Femur (tissue), 1 donor: Measurements from ENCODE around the gene PRKAB1.
"Not testable (repeated sequence)": the region's sequence is repeated elsewhere in the genome, so short reads cannot be mapped to it uniquely, and the experiment has no call there.

Experiments
- DNase-seq: peaks from one replicate; pipeline ENCODE4 v3.0.0-alpha.2; 2017

PRKAB1 gene, protein sequence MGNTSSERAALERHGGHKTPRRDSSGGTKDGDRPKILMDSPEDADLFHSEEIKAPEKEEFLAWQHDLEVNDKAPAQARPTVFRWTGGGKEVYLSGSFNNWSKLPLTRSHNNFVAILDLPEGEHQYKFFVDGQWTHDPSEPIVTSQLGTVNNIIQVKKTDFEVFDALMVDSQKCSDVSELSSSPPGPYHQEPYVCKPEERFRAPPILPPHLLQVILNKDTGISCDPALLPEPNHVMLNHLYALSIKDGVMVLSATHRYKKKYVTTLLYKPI

GRCh38 chr12:119667577-119668323, at the start of gene PRKAB1:
Gene PRKAB1, plus strand, starts transcription at chr12:119668133. Its CDS starts 112 bp downstream, at chr12:119668245.
- DNase-seq, result peak; percentile 97

- DNase-seq, result not testable (repeated sequence)
Observed at GRCh38 chr12:119618328-119618896, 49.5 kb upstream of the PRKAB1 start.

DNA sequence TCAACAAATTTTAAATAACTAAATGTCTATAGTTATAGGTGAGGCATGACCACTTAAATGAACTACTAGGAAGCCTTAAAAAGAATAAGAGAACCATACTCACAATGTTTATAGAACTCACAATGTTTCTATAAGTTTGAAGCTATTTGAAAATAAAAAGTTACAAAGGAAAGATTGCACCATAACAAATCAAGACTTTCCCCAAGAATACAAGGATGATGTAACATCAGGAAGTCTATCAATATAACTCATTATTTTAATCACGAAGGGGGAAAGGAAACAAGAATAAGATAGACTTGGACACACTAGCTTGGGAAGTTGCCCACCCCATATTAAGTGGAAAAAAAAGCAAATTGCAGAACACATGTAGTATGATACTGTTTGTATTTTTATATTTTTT, 47.4 kb upstream of the PRKAB1 start:
- DNase-seq, result no peak

GRCh38 chr12:119621878-119622277, 46.1 kb upstream of the PRKAB1 start:
- no peak for DNase-seq

GRCh38 chr12:119624966-119625365, 43.0 kb upstream of the PRKAB1 start:
- no peak for DNase-seq

GRCh38 chr12:119627019-119627643, 40.8 kb upstream of the PRKAB1 start:
- DNase-seq, result no peak

GRCh38 chr12:119627686-119628085, 40.2 kb upstream of the PRKAB1 start:
- no peak for DNase-seq

- no peak for DNase-seq
Observed at GRCh38 chr12:119630223-119630780, 37.6 kb upstream of the PRKAB1 start.

DNA sequence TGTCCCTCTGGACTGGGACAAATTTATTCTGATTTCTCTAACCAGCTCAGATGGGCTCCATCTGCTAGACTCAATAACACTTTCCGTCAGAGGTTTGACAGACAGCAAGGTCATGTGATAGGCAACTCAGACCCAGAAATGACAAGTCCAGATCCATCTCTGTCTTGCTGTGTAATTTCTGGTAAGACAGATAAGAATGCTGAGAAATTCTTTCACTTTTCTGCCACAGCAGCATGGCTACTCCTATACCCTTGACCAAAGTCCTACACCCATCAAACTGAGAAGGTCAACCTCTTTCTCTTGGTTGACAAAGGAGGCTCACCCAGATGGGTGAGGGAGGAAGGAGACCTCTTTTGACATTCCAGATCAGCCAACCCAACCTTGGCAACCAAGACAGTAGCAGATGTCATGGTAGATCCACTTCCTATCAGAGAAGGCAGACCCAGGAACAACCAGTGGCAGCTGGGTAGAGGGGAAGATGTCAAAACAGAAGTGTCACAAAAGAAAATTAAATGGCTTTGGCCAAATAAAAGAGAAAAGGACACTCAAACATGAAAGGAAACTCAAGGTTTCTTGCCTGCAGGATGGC, 36.9 kb upstream of the PRKAB1 start:
- no peak for DNase-seq

DNA sequence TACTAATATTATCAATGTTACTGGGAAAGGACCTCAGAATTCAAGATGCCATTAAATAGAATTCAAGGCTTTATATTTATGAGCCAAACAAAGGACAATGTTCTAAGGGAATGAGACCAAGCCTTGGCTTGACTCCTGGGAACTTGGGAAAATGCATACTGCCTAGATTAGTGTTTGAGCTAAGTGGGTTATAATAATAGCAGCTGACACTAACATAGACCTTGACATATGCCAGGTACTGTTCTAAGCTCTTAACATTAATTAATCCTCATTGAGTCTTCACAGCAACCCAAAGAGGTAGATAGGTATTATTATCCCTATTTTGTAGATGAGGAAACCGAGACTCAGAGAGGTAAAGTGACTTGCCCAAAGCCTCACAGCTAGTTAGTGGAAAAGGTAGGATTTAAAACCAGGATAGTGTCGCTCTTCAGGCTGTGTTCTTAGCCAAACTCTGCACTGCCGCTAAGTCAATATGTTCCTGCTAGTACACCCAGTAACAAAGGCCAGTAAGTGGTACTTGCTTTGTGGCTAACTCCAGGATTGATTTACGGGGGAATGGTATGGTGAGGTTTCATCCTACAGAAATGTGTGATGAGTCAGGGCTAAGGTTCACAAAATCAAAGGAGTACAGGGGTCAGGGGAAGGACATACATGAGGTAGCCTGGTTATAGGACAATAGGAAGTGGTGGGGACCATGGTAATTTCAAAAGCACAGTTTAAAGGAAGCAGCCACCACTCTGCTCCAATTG, 35.8 kb upstream of the PRKAB1 start:
- no peak for DNase-seq

GRCh38 chr12:119634743-119635142, 33.2 kb upstream of the PRKAB1 start:
- no peak for DNase-seq

- no peak for DNase-seq
Observed at GRCh38 chr12:119642986-119643385, 24.9 kb upstream of the PRKAB1 start.

- peak; percentile 26 for DNase-seq
Observed at GRCh38 chr12:119644930-119645329, 23.0 kb upstream of the PRKAB1 start.

- no peak for DNase-seq
Observed at GRCh38 chr12:119645535-119646059, 22.3 kb upstream of the PRKAB1 start.

DNA sequence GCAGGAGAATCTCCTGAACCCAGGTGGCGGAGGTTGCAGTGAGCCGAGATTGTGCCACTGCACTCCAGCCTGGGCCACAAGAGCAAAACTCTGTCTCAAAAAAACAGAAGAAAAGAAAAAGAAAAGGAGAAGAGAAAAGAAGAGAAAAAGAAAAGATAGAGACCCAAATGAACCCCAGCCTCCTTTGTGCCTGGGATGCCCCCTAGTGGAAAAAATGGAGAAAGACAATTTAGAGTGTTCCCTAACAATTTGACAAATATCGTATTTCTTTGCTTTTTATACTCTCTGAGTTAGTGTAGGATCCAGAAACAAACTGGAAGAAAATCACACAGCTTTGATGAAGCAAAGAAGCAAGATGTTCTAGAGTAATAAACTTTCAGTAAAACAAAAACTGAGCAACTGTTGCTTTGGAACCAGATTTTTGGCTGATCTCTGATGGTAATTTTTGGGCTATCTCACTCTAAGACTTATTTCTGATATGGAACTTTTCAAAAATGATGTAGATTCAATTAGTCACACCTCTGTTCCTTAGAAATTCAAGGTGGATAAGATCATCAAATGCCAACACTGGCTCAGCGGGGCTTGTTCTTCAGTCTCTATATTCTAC, 18.6 kb upstream of the PRKAB1 start:
- DNase-seq, result no peak

DNA sequence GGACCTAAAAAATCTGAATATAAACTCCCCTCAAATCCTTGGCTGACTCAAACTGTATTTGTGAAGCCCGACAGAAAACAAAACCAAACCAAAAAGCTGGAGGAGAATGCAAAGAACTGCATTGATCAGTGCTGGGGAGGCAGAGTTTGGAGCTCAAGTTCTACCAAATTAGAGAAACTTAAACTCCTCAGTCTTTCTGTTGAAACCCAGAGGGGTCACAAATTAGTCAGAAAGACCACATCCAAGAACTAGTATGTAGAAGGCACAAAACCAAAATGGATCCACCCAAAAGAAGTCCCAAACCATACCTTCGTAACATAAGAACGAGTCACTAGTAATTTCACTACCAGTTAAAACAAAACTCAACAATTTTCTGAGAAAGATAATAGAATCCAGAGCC, 15.3 kb upstream of the PRKAB1 start:
- no peak for DNase-seq

DNA sequence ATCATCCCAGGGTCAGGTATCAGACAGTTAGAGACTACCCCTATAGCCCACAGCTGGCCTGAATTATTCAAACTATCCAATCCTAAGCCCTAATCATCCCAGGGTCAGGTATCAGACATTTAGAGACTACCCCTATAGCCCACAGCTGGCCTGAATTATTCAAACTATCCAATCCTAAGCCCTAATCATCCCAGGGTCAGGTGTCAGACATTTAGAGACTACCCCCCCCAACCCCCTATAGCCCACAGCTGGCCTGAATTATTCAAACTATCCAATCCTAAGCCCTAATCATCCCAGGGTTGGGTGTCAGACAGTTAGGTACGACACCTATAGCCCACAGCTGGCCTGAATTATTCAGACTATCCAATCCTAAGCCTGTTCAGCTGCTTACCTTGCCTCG, 10.9 kb upstream of the PRKAB1 start:
- DNase-seq, result not testable (repeated sequence)

- not testable (repeated sequence) for DNase-seq
Observed at GRCh38 chr12:119658166-119658565, 9.8 kb upstream of the PRKAB1 start.

- DNase-seq, result no peak
Observed at GRCh38 chr12:119659289-119659897, 8.5 kb upstream of the PRKAB1 start.

DNA sequence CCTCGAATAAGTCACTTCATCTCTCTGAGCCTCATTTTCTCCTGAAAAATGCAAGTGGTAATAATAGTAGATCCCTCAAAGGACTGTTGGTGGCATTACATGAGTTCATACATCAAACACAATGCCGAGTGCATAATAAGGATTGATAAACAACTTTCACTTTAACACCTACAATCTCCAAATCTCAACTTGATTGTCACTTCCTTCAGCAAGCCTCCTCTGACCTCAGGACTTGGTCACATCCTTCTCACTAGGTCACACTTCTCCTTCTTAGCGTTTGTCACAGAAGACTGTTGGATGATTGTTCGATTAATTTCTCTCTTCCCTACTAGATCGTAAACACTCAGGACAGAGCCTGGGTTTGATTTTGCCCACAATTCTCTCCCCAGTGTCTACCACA, 7.9 kb upstream of the PRKAB1 start:
- no peak for DNase-seq

DNA sequence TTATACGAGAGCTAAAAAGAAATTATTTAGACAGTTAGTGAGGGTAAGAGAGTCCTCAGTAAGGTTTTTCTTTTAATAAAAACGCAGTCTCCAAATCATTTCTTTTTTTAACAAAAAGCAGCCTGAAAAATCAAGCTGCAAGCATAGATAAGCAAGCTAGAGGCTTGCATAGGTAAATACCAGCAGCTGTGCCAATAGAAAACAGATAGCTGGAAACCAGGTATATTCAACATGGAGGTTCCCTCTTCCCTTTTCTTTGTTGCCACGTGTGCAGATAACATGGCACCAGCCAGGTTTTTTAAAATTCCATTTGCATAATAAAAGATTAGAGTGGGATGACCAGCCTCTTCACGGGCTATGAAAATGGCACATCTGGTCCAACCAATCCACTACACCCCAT, 6.1 kb upstream of the PRKAB1 start:
- no peak for DNase-seq
